Testis (tissue), 3 donors: ENCODE data around the gene GIPC1. TPM values are rescaled to one million over a fixed set of nuclear protein-coding genes. Genes with fewer than 3 reads are reported as not detected.
A peak's percentile ranks its signal among the peaks of the same experiment; 100 is the strongest.

Experiments
- DNase-seq: peaks from one replicate; pipeline ENCODE4 v3.0.0-alpha.2; 2019
- H3K27ac ChIP-seq, 2 donors: fragments of 200-600 bp; sonication (generic); one replicate each; pipeline ENCODE4 v1.5.1; 2019
- H3K27me3 ChIP-seq: fragments of 200-600 bp; sonication (generic); one replicate; pipeline ENCODE4 v1.5.1; 2019
- H3K36me3 ChIP-seq: fragments of 200-600 bp; sonication (generic); one replicate; pipeline ENCODE4 v1.5.1; 2017; ENCODE audit warnings: low read depth; ENCODE audit errors: missing control alignments
- H3K4me1 ChIP-seq: fragments of 200-600 bp; sonication (generic); one replicate; pipeline ENCODE4 v1.5.1; 2019
- H3K4me3 ChIP-seq, 2 donors: fragments of 200-600 bp; sonication (generic); one replicate each; pipeline ENCODE4 v1.5.1; 2017 to 2019
- H3K9me3 ChIP-seq: fragments of 200-600 bp; sonication (generic); one replicate; pipeline ENCODE4 v1.5.1; 2017
- POLR2A ChIP-seq: fragments of 450-650 bp; IDR thresholded peaks from one replicate; pipeline ENCODE4 v1.6.1; 2017; ENCODE audit warnings: antibody characterized with exemption, mild to moderate bottlenecking, moderate library complexity
- whole genome bisulfite sequencing, 2 donors: methylation state at CpG; one replicate each; pipeline ENCODE4 v1.1.5; 2018; 5-methylcytosine and 5-hydroxymethylcytosine counted together
- intact Hi-C: fragments of 100-400 bp; cut with DNase I; formaldehyde crosslinking; loops from one replicate; pipeline ENCODE4 v1.15.1; 2023; ENCODE audit warnings: low total_unique reads
- polyA plus RNA-seq: library from polyadenylated mRNA; stranded (reverse); fragments of 350-450 nt; fragmentation: Illumina TruSeq; extraction: RNeasy Lipid Tissue Mini Kit (QIAGEN cat#74804); gene quantifications from one replicate; pipeline ENCODE4 v1.2.3, GENCODE V29; 2014; ENCODE audit warnings: low read depth, low replicate concordance; ENCODE audit not compliant: insufficient read depth
- total RNA-seq, 2 donors: library from RNA; depleted of rRNA; stranded (reverse); fragments of >200 nt; gene quantifications; one replicate each; pipeline ENCODE4 v1.2.3, GENCODE V29; 2016
- TF ChIP-seq, protein P1 (sequence below), 3 experiments: fragments of 450-650 bp in 2 of 3; fragments of 200-600 bp in 1 of 3; sonication (generic) in 1 of 3; IDR thresholded peaks; one replicate each; pipeline ENCODE4 v1.5.1; 2016 to 2019; ENCODE audit warnings: antibody characterized with exemption in 3 of 3, mild to moderate bottlenecking in 2 of 3, moderate library complexity in 1 of 3

GIPC1 gene
- total and polyA plus RNA-seq, 3 donors from 2014 or later, result 47.8 to 57.5 (median 55.0) TPM

GRCh38 chr19:14450168-14450874 lies 45.6 kb downstream of the GIPC1 start:
- intact Hi-C loops, result no loop called here
- Histone ChIP-seq H3K4me1 (no peaks in the 10 kb centered on the region), H3K9me3 (no peaks in the 10 kb centered on the region), H3K27me3 (no peaks in the 10 kb centered on the region), H3K4me3 (peak overlapping the region in 1 of 2 donors; percentile 17), H3K27ac (no peak overlapping the region), H3K36me3 (no peaks in the 10 kb centered on the region)
- WGBS, 2 donors, result 38 to 67% methylated on average over 5 to 30 of the region's 30 CpGs
- TF ChIP-seq POLR2A, result no peak
- TF ChIP-seq, protein P1, sequence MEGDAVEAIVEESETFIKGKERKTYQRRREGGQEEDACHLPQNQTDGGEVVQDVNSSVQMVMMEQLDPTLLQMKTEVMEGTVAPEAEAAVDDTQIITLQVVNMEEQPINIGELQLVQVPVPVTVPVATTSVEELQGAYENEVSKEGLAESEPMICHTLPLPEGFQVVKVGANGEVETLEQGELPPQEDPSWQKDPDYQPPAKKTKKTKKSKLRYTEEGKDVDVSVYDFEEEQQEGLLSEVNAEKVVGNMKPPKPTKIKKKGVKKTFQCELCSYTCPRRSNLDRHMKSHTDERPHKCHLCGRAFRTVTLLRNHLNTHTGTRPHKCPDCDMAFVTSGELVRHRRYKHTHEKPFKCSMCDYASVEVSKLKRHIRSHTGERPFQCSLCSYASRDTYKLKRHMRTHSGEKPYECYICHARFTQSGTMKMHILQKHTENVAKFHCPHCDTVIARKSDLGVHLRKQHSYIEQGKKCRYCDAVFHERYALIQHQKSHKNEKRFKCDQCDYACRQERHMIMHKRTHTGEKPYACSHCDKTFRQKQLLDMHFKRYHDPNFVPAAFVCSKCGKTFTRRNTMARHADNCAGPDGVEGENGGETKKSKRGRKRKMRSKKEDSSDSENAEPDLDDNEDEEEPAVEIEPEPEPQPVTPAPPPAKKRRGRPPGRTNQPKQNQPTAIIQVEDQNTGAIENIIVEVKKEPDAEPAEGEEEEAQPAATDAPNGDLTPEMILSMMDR (IDR thresholded peaks at IDR 0.05), result no peak
- peak; percentile 85 for DNase-seq

GRCh38 chr19:14449321-14449720 lies 46.6 kb downstream of the GIPC1 start:
- WGBS, 2 donors, result 94 to 95% methylated on average over 6 of the region's 6 CpGs

GRCh38 chr19:14446336-14447036 lies 49.4 kb downstream of the GIPC1 start:
- no peak for TF ChIP-seq POLR2A
- TF ChIP-seq, protein P1 (IDR thresholded peaks at IDR 0.05), result no peak
- Histone ChIP-seq H3K27ac (no peak overlapping the region), H3K9me3 (no peaks in the 10 kb centered on the region), H3K36me3 (no peaks in the 10 kb centered on the region), H3K4me1 (no peaks in the 10 kb centered on the region), H3K4me3 (no peak overlapping the region), H3K27me3 (no peaks in the 10 kb centered on the region)
- intact Hi-C loops, result no loop called here
- no peak for DNase-seq
- 96 to 97% methylated on average over 4 to 10 of the region's 10 CpGs for WGBS, 2 donors

More at GRCh38 chr19:14449321-14449720, 46.6 kb downstream of the GIPC1 start:
- DNase-seq, result no peak
- H3K27me3 ChIP-seq, result no peaks in the 10 kb centered on the region
- intact Hi-C loops, result no loop called here
- H3K27ac ChIP-seq, result no peak overlapping the region
- H3K4me1 ChIP-seq, result no peaks in the 10 kb centered on the region
- no peaks in the 10 kb centered on the region for H3K9me3 ChIP-seq
- no peak overlapping the region for H3K4me3 ChIP-seq
- TF ChIP-seq POLR2A, result no peak
- TF ChIP-seq, protein P1 (IDR thresholded peaks at IDR 0.05), result no peak
- H3K36me3 ChIP-seq, result no peaks in the 10 kb centered on the region

GRCh38 chr19:14443632-14444216 lies 52.2 kb downstream of the GIPC1 start:
- Histone ChIP-seq H3K27me3 (no peaks in the 10 kb centered on the region), H3K4me3 (no peak overlapping the region), H3K4me1 (peaks cover 9% of the 10 kb centered on the region), H3K9me3 (no peaks in the 10 kb centered on the region), H3K27ac (no peak overlapping the region), H3K36me3 (no peaks in the 10 kb centered on the region)
- WGBS, 2 donors, result 89 to 91% methylated on average over 13 to 14 of the region's 14 CpGs
- intact Hi-C loops, result no loop called here
- no peak for DNase-seq
- TF ChIP-seq, protein P1 (IDR thresholded peaks at IDR 0.05), result no peak
- TF ChIP-seq POLR2A, result no peak
